Activated CD8-positive, alpha-beta memory T cell treated with anti-CD3 and anti-CD28 coated beads, Interleukin-2, amount 50 U/mL, for 1 hour (primary cell): ENCODE results near the gene HVCN1.
A peak's percentile ranks its signal among the peaks of the same experiment; 100 is the strongest.
"Not testable (repeated sequence)": the region's sequence is repeated elsewhere in the genome, so short reads cannot be mapped to it uniquely, and the experiment has no call there.

ENCODE experiments used
- DNase-seq: peaks from one replicate; pipeline ENCODE4 v3.0.0-alpha.2; 2020; ENCODE audit errors: extremely low read depth

The HVCN1 gene

DNA sequence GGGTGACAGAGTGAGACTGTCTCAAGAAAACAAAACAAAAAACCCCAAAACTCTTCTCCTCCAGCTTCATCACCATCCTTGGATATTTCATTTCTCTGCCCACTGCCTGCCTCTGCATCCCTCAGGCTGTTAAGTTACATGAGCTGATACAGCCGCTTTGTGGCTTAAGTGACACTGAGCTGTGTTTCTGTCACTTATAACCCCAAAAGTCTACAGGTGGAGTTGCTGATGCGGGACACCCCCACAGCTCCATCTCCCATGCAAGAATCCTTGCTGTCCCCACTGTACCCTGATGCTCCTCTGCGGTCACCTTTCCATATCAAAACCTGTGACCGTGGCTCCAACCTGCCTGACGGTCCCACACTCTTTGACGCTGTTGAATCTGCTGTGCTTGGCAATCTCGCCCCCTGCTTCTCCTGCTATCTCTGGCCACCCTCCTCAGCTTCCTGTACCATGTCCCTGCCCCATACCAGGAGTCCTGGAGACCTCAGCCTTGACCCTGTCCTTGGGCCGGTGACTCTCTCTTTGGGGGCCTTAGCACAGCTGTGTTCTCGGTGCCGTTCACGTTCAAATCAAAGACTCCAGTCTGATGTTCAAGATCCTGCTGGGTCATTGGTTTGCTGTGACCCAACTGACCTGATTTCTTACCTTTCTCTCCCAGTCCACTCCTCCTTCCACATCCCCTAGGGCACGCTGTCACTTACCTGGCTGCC is 20.3 kb downstream of the HVCN1 start:
- DNase-seq = no peak

GRCh38 chr12:110667671-110668070 is 21.2 kb downstream of the HVCN1 start:
- no peak for DNase-seq

GRCh38 chr12:110666892-110667291 is 22.0 kb downstream of the HVCN1 start:
- DNase-seq = no peak

DNA sequence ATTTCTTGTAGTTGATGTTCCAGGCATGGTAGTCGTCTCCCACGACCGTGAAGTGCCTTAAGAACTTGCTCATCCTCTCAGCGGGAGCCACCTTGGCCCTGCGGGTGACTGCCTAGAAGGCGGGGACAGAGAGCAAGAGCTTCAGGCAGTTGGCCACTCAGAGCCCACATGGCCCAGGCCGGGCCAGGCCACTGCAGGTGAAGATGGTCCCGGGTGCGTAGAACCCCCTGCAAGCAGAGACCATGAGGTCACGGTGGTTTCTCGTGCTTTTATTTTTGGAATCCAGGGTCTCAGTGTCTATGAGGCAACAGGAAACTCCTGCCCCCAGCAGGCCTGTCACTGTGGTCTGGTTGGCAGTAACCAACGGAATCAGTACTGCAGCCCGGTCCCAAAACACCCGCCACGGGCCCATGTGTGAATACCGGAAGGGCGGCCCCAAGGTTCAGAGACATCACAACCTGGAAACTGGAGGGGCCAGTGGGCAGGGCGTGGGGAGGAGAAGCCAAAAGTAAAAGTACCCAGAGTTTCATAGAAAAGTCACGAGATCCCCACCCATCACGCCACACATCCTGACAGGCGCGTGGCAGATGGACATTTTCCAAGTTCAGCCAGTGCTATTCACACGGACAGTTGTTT is 27.5 kb downstream of the HVCN1 start:
- peak; percentile 39 for DNase-seq

- DNase-seq = no peak
Observed at GRCh38 chr12:110658878-110659277, 30.0 kb downstream of the HVCN1 start.

GRCh38 chr12:110658242-110658641 is 30.7 kb downstream of the HVCN1 start:
- no peak for DNase-seq

DNA sequence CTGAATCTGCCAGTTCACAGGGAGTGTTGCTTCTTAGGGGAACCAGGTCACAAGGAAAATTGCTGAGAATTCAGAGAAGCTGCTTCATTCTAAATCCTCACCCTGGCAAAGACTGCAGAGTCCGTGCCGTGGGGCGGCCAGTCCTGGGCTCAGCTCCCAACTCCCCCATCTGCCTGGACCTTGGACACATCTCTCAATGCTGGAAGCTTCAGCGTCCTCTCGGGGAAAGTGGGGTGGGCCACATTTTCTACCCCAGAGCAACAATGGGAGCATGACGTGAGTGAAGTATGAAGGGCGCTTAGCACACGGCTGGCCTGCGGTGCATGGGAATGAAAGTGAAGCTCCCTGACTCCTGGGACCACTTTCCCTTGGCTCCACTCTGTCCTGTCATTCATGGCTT is 31.2 kb downstream of the HVCN1 start:
- DNase-seq = no peak

- DNase-seq = no peak
Observed at GRCh38 chr12:110656071-110656655, 32.8 kb downstream of the HVCN1 start.

DNA sequence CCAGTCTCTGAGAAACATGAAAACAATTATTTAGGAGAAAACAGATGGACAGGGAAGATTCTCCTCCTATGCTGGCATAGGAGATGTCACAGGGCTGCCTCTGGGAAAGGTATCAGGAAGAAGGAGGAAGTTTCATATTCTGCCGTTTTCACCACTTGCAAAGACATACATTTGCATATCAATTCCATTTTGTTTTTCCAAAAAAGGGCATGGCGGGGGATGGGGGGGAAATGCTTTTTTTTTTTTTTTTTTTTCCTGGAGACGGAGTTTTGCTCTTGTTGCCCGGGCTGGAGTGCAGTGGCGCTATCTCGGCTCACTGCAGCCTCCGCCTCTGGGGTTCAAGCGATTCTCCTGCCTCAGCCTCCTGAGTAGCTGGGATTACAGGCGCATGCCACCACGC is 34.7 kb downstream of the HVCN1 start:
- not testable (repeated sequence) for DNase-seq

DNA sequence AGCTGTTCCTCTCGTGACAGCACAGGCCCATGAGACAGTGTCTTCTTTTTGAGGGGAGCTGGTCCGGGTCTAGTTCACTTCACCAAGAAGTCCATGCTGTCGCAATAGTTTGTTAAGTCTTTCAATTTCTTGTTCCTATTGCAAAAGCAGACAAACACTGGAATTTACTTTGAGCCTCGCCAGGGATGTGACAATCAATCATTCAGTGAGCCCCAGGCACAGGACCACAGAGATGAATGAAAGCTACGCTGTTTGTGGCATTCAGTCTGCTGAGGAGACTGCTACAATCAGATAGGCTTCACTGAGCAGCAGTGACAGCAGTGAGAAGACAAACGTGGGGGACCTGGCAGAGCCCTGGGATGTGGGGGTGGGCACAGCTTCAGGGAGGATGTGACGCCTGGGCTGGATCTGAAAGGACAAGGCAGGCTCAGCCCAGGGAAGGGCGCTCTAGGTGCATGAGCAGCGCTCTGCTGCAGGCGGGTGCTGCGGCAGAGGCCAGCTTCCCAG is 39.5 kb downstream of the HVCN1 start:
- DNase-seq = no peak

GRCh38 chr12:110647631-110648040 is 41.3 kb downstream of the HVCN1 start:
- no peak for DNase-seq

- DNase-seq = no peak
Observed at GRCh38 chr12:110641521-110641920, 47.4 kb downstream of the HVCN1 start.

- DNase-seq = no peak
Observed at GRCh38 chr12:110640275-110641025, 48.5 kb downstream of the HVCN1 start.

DNA sequence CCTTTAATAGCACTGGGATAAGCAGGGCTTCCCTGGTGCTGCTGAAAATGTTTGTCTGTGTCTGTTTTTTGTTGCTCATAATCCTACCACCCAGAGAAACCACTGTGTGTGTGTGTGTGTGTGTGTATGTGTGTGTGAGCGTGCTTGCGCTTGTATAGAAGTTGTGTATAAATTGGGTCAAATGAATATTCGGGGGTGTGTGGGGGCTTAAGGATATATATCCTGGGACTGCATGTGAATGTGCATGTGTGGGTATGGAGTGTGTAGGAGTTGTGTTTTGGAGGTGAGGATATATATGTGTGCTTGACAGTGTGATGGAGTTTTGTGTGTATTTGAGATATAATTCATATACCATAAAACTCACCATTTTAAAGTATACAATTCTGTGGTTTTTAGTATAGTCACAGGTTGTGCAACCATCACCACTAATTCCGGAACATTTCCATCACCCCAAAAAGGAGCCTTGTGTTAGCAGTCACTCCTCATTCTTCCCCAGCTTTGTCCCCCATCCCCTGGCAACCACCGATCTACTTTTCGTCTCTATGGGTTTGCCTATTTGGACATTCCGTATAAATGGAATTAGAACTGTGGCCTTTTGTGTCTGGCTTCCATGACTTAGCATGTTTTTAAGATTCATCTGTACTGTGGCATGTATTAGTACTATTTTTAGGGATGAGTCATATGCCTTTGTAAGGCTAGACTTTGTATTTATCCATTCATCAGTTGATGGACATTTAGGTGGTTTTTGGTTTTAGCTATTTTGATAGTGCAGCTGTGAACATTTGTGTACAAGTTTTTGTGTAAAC is 49.4 kb downstream of the HVCN1 start:
- no peak for DNase-seq

GRCh38 chr12:110638796-110639195 is 50.1 kb downstream of the HVCN1 start:
- no peak for DNase-seq

DNA sequence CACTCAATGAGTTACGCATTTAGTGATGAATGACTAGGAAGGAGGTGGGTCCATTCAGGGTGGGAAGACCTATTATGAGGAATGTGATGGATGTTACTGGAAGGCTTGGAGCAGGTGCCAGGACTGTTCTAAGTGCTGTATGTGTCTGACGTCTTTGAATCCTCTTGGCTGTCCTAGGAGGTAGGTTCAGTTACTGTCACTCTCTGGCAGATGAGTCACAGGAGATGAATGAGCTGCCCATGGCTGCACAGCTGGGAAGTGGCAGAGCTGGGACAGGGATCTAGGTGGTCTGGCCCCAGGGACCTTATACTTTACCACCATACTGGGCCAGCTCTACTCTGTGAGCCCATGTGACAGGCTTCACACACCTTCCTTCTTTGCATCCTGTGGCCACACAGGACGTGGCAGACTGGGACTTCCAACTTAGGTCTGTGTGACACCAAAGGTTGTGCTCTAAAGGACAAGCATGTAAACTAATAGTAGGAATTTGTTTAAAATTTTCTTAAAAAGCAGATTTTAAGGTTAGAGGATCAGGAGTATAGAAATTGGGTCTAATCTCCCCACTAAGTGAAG is 51.0 kb downstream of the HVCN1 start:
- DNase-seq = no peak

- no peak for DNase-seq
Observed at GRCh38 chr12:110636516-110636915, 52.4 kb downstream of the HVCN1 start.

- DNase-seq = no peak
Observed at GRCh38 chr12:110635055-110635454, 53.9 kb downstream of the HVCN1 start.

DNA sequence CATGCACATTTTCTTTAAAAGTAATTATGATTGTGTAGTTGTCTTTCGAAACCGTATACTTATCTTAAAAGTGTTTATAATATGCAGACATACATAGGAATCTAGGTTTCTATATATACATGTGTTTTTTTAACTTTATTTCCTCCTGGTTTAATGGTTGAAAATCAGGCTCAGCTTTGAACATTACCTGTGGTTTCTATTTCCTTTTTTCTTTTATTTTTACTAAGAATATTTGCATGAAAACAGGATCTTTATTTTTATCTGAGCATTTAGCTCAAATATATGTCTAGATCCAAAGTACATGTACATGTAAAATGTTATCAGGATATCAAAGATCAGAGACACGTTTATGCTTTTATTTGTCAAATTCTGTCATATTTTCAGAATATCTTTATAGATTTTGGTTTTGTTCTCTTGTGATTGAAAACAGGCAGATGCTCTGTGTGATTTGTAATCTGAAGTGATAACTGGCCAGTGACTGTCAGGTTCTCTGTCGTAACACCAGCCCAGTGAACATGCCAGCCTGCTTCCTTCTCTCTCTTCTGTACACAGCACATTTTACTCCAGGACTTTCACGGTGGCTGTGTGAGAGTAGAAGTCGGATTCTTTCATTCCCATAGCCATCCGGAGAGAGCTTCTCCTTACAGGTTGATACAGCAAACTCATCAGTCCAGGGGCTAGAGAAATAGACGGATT is 61.3 kb downstream of the HVCN1 start:
- DNase-seq = no peak

DNA sequence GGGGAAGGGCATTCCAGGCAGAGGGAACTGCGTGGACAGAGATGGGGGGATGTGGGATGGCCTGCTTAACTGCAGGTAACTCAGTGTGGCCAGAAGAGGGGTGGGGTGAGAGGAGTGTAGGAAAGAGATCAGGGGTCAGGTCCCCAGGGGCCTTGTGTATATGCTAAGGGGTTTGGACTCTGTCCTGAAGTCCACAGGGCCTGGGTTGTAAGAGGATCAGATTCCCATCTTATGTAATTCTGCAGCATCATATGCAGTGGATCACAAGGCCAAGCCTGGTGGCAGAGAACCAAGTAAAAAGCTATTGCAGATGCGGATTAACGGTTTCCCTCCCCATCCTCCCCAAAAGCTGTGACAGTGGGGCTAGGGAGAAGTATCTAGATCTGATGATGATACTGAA is 66.3 kb downstream of the HVCN1 start:
- no peak for DNase-seq
